H9 (cell line): ENCODE results near the gene MRPL51. TPM values are rescaled to one million over a fixed set of nuclear protein-coding genes. Genes with fewer than 3 reads are reported as not detected.

Experiments used
- DNase-seq: peaks from one replicate; pipeline ENCODE4 v3.0.0-alpha.2; 2017
- H2AFZ ChIP-seq: one replicate; pipeline ENCODE4 v1.6.1; 2013; ENCODE audit warnings: mild to moderate bottlenecking, low read length, control low read depth, moderate library complexity
- H2AK5ac ChIP-seq: 2 replicates; pipeline ENCODE4 v1.6.1; 2013; ENCODE audit warnings: low read length, control low read depth, mixed read lengths; ENCODE audit not compliant: insufficient read length
- H2BK120ac ChIP-seq: one replicate; pipeline ENCODE4 v1.6.1; 2013; ENCODE audit warnings: low read depth, mild to moderate bottlenecking, low read length, control low read depth, inconsistent platforms; ENCODE audit not compliant: poor library complexity, severe bottlenecking
- H2BK12ac ChIP-seq: 2 replicates; pipeline ENCODE4 v1.6.1; 2013; ENCODE audit warnings: low read length, control low read depth, mixed read lengths, low read depth; ENCODE audit not compliant: insufficient read length
- H2BK15ac ChIP-seq: 2 replicates; pipeline ENCODE4 v1.6.1; 2013; ENCODE audit warnings: low read depth, low read length, control low read depth
- H2BK20ac ChIP-seq: one replicate; pipeline ENCODE4 v1.6.1; 2013; ENCODE audit warnings: low read depth, mild to moderate bottlenecking, low read length, control low read depth, inconsistent platforms; ENCODE audit not compliant: poor library complexity, severe bottlenecking
- H2BK5ac ChIP-seq: 2 replicates; pipeline ENCODE4 v1.6.1; 2013; ENCODE audit warnings: low read length, control low read depth, mixed read lengths; ENCODE audit not compliant: insufficient read length
- H3K14ac ChIP-seq: 2 replicates; pipeline ENCODE4 v1.6.1; 2013; ENCODE audit warnings: low read length, control low read depth; ENCODE audit not compliant: insufficient read depth
- H3K18ac ChIP-seq: 2 replicates; pipeline ENCODE4 v1.6.1; 2013; ENCODE audit warnings: low read depth, mild to moderate bottlenecking, mixed read lengths, low read length, control low read depth; ENCODE audit not compliant: insufficient read length
- H3K23ac ChIP-seq: 2 replicates; pipeline ENCODE4 v1.6.1; 2013; ENCODE audit warnings: low read length, control low read depth, mixed read lengths, low read depth; ENCODE audit not compliant: insufficient read length
- H3K23me2 ChIP-seq: 2 replicates; pipeline ENCODE4 v1.6.1; 2013; ENCODE audit warnings: low read depth, mild to moderate bottlenecking, mixed read lengths, low read length, control low read depth; ENCODE audit not compliant: insufficient read length, poor library complexity, severe bottlenecking
- H3K27ac ChIP-seq: 2 replicates; pipeline ENCODE4 v1.5.1; 2013; ENCODE audit warnings: low read length, control low read depth, mixed read lengths, low read depth; ENCODE audit not compliant: insufficient read length
- H3K27me3 ChIP-seq: 2 replicates; pipeline ENCODE4 v1.6.1; 2013; ENCODE audit warnings: low read length, control low read depth, inconsistent platforms; ENCODE audit not compliant: insufficient read depth
- H3K4ac ChIP-seq: 2 replicates; pipeline ENCODE4 v1.6.1; 2013; ENCODE audit warnings: low read depth, mild to moderate bottlenecking, control low read depth, inconsistent platforms, low read length, moderate library complexity
- H3K4me1 ChIP-seq: 2 replicates; pipeline ENCODE4 v1.6.1; 2013; ENCODE audit warnings: low read length, control low read depth, inconsistent platforms; ENCODE audit not compliant: insufficient read depth
- H3K4me2 ChIP-seq: 2 replicates; pipeline ENCODE4 v1.6.1; 2013; ENCODE audit warnings: low read length, control low read depth, mixed read lengths; ENCODE audit not compliant: insufficient read length, insufficient read depth
- H3K56ac ChIP-seq: 2 replicates; pipeline ENCODE4 v1.6.1; 2013; ENCODE audit warnings: low read depth, mild to moderate bottlenecking, mixed read lengths, low read length, control low read depth; ENCODE audit not compliant: insufficient read length
- H3K79me1 ChIP-seq: 2 replicates; pipeline ENCODE4 v1.6.1; 2013; ENCODE audit warnings: low read depth, mild to moderate bottlenecking, moderate library complexity, low read length, control low read depth, inconsistent platforms; ENCODE audit not compliant: insufficient read depth, poor library complexity, severe bottlenecking
- H3K79me2 ChIP-seq: 2 replicates; pipeline ENCODE4 v1.6.1; 2013; ENCODE audit warnings: low read length, control low read depth, inconsistent platforms; ENCODE audit not compliant: insufficient read depth
- H3K9ac ChIP-seq: 2 replicates; pipeline ENCODE4 v1.6.1; 2013; ENCODE audit warnings: low read length, control low read depth, mixed read lengths; ENCODE audit not compliant: insufficient read length; ENCODE audit errors: extremely low read depth
- H3K9me3 ChIP-seq: one replicate; pipeline ENCODE4 v1.6.1; 2013; ENCODE audit warnings: low read depth, low read length, inconsistent platforms; ENCODE audit not compliant: control insufficient read depth
- H3T11ph ChIP-seq: one replicate; pipeline ENCODE4 v1.6.1; 2013; ENCODE audit warnings: mild to moderate bottlenecking, low read length, control low read depth, inconsistent platforms
- H4K20me1 ChIP-seq: one replicate; pipeline ENCODE4 v1.6.1; 2013; ENCODE audit not compliant: control insufficient read depth, insufficient read length, insufficient read depth
- H4K5ac ChIP-seq: 2 replicates; pipeline ENCODE4 v1.6.1; 2013; ENCODE audit warnings: low read depth, mild to moderate bottlenecking, mixed read lengths, low read length, control low read depth; ENCODE audit not compliant: insufficient read length
- H4K8ac ChIP-seq: replicated peaks from 2 replicates; pipeline ENCODE4 v1.6.1; 2013; ENCODE audit warnings: low read length, control low read depth, mixed read lengths, low read depth; ENCODE audit not compliant: insufficient read length
- H4K91ac ChIP-seq: 2 replicates; pipeline ENCODE4 v1.6.1; 2013; ENCODE audit warnings: low read depth, mild to moderate bottlenecking, moderate library complexity, mixed read lengths, low read length, control low read depth; ENCODE audit not compliant: insufficient read length
- H3K27ac Mint-ChIP-seq, 3 experiments: 2 replicates in 2 of 3; 3 replicates in 1 of 3; pipeline ENCODE4 v1.8.0; 2020 to 2021; ENCODE audit warnings: mixed read lengths in 3 of 3, mild to moderate bottlenecking in 1 of 3, moderate library complexity in 1 of 3
- H3K27me3 Mint-ChIP-seq: 2 replicates; pipeline ENCODE4 v1.8.0; 2021; ENCODE audit warnings: low read depth, mild to moderate bottlenecking, moderate library complexity, mixed read lengths
- H3K36me3 Mint-ChIP-seq, 3 experiments: 2 replicates in 2 of 3; 3 replicates in 1 of 3; pipeline ENCODE4 v1.8.0; 2020 to 2021; ENCODE audit warnings: low read depth in 3 of 3, mixed read lengths in 3 of 3; ENCODE audit not compliant: insufficient read depth in 1 of 3
- H3K4me1 Mint-ChIP-seq, 2 experiments: 2 replicates each; pipeline ENCODE4 v1.8.0; 2020; ENCODE audit warnings: mixed read lengths in 2 of 2
- H3K4me3 Mint-ChIP-seq, 2 experiments: 2 replicates in 1 of 2; 3 replicates in 1 of 2; pipeline ENCODE4 v1.8.0; 2020 to 2021; ENCODE audit warnings: mild to moderate bottlenecking in 2 of 2, mixed read lengths in 2 of 2, moderate library complexity in 1 of 2
- H3K9me3 Mint-ChIP-seq, 2 experiments: 2 replicates in 1 of 2; 3 replicates in 1 of 2; pipeline ENCODE4 v1.8.0; 2020; ENCODE audit warnings: mild to moderate bottlenecking in 2 of 2, mixed read lengths in 2 of 2, moderate library complexity in 1 of 2
- CTCF ChIP-seq: fragments of 200-600 bp; sonication (generic); conservative IDR thresholded peaks from 3 replicates; pipeline ENCODE4 v1.8.0; 2021; ENCODE audit warnings: antibody characterized with exemption, mild to moderate bottlenecking
- WGBS: extraction: QIAGEN DNeasy Blood & Tissue Kit; methylation state at CpG from one replicate; pipeline ENCODE4 v1.1.7; 2013; ENCODE audit warnings: missing lambda C conversion rate, low lambda C conversion rate, mixed read lengths; ENCODE audit not compliant: insufficient read length; ENCODE audit errors: extremely low coverage; 5-methylcytosine and 5-hydroxymethylcytosine counted together
- total RNA-seq: library from RNA; stranded (reverse); gene quantifications from 2 replicates; pipeline ENCODE4 v1.2.1, GENCODE V29; 2021

MRPL51 gene
- total RNA-seq, 1 experiment from 2014 or later = 329 TPM

- no peaks in the 10 kb centered on the region for H3K27me3 Mint-ChIP-seq
Observed at GRCh38 chr12:6522193-6522592, 29.1 kb upstream of the MRPL51 start.

More at GRCh38 chr12:6522193-6522592, 29.1 kb upstream of the MRPL51 start:
- H2BK15ac ChIP-seq = no peak overlapping the region
- no peak overlapping the region for H4K91ac ChIP-seq
- H3K23ac ChIP-seq = no peak overlapping the region
- Mint-ChIP-seq H3K27ac (no peak overlapping the region), H3K4me1 (no peaks in the 10 kb centered on the region), H3K36me3 (peaks cover 55 to 92% (median 91%) of the 10 kb centered on the region in 3 experiments; a peak in 6 of 7 replicates), H3K4me3 (no peak overlapping the region), H3K9me3 (no peaks in the 10 kb centered on the region)
- no peak overlapping the region for H3K4ac ChIP-seq
- H4K5ac ChIP-seq = no peak overlapping the region
- no peaks in the 10 kb centered on the region for H3K9me3 ChIP-seq
- no peak overlapping the region for H3K4me2 ChIP-seq
- H2AK5ac ChIP-seq = no peak overlapping the region
- no peak for DNase-seq
- no peak overlapping the region for H3K27ac ChIP-seq
- H4K8ac ChIP-seq = no peak overlapping the region
- H3K14ac ChIP-seq = no peak overlapping the region
- no peak overlapping the region for H2BK5ac ChIP-seq
- H3K18ac ChIP-seq = no peak overlapping the region
- TF ChIP-seq CTCF = no peak
- no peaks in the 10 kb centered on the region for H3K4me1 ChIP-seq
- no peaks in the 10 kb centered on the region for H4K20me1 ChIP-seq
- H3K9ac ChIP-seq = no peak overlapping the region
- H3K79me1 ChIP-seq = no peaks in the 10 kb centered on the region
- no peak overlapping the region for H2BK120ac ChIP-seq
- no peak overlapping the region for H3K56ac ChIP-seq
- H2BK20ac ChIP-seq = no peak overlapping the region
- H2AFZ ChIP-seq = no peak overlapping the region
- H3K79me2 ChIP-seq = no peaks in the 10 kb centered on the region
- H2BK12ac ChIP-seq = no peak overlapping the region
- WGBS = no CpG with 5 or more reads among the region's 10 CpGs
- H3T11ph ChIP-seq = no peak overlapping the region
- H3K23me2 ChIP-seq = no peaks in the 10 kb centered on the region
- no peaks in the 10 kb centered on the region for H3K27me3 ChIP-seq
